Middle frontal gyrus (tissue), 1 donor: ENCODE data around the gene SFR1.
A peak's percentile ranks its signal among the peaks of the same experiment; 100 is the strongest.

Experiments
- DNase-seq: peaks from one replicate; pipeline ENCODE4 v3.0.0-alpha.2; 2015; ENCODE audit warnings: low spot score; ENCODE audit errors: extremely low spot score

SFR1 gene

GRCh38 chr10:104104926-104105325, 17.0 kb upstream of the SFR1 start:
- DNase-seq: no peak

GRCh38 chr10:104109908-104110662, 11.9 kb upstream of the SFR1 start:
- DNase-seq: no peak

GRCh38 chr10:104113376-104113956, 8.5 kb upstream of the SFR1 start:
- DNase-seq: no peak

- DNase-seq: no peak
These were observed 4.1 kb upstream of the SFR1 start for GRCh38 chr10:104117839-104118323.

GRCh38 chr10:104119996-104120395, 2.0 kb upstream of the SFR1 start:
- DNase-seq: no peak

- DNase-seq: no peak
These were observed 1.5 kb upstream of the SFR1 start for GRCh38 chr10:104120512-104120902.

- DNase-seq: peak; percentile 20
These were observed 977 bp upstream of the SFR1 start for GRCh38 chr10:104120903-104121484.

- DNase-seq: no peak
These were observed 495 bp downstream of the SFR1 start for GRCh38 chr10:104122225-104123107.

GRCh38 chr10:104123397-104123796, 1.4 kb downstream of the SFR1 start:
- DNase-seq: no peak

- DNase-seq: no peak
These were observed 5.4 kb downstream of the SFR1 start for GRCh38 chr10:104127411-104127810.

GRCh38 chr10:104128214-104128613, 6.2 kb downstream of the SFR1 start:
- no peak for DNase-seq

GRCh38 chr10:104130041-104130440, 8.1 kb downstream of the SFR1 start:
- DNase-seq: no peak

- DNase-seq: no peak
These were observed 16.2 kb downstream of the SFR1 start for GRCh38 chr10:104138131-104138530.

GRCh38 chr10:104139221-104139620, 17.2 kb downstream of the SFR1 start:
- DNase-seq: no peak

GRCh38 chr10:104142081-104142480, 20.1 kb downstream of the SFR1 start:
- DNase-seq: no peak

GRCh38 chr10:104143829-104144228, 21.9 kb downstream of the SFR1 start:
- no peak for DNase-seq

GRCh38 chr10:104144931-104145330, 23.0 kb downstream of the SFR1 start:
- no peak for DNase-seq

- peak; percentile 81 for DNase-seq
These were observed 24.9 kb downstream of the SFR1 start for GRCh38 chr10:104146882-104147281.

- no peak for DNase-seq
These were observed 28.2 kb downstream of the SFR1 start for GRCh38 chr10:104150139-104150538.

- no peak for DNase-seq
These were observed 29.8 kb downstream of the SFR1 start for GRCh38 chr10:104151737-104152136.

GRCh38 chr10:104155591-104155990, 33.6 kb downstream of the SFR1 start:
- no peak for DNase-seq
